ENCODE data around the gene ZMAT3.

ZMAT3 gene

DNA sequence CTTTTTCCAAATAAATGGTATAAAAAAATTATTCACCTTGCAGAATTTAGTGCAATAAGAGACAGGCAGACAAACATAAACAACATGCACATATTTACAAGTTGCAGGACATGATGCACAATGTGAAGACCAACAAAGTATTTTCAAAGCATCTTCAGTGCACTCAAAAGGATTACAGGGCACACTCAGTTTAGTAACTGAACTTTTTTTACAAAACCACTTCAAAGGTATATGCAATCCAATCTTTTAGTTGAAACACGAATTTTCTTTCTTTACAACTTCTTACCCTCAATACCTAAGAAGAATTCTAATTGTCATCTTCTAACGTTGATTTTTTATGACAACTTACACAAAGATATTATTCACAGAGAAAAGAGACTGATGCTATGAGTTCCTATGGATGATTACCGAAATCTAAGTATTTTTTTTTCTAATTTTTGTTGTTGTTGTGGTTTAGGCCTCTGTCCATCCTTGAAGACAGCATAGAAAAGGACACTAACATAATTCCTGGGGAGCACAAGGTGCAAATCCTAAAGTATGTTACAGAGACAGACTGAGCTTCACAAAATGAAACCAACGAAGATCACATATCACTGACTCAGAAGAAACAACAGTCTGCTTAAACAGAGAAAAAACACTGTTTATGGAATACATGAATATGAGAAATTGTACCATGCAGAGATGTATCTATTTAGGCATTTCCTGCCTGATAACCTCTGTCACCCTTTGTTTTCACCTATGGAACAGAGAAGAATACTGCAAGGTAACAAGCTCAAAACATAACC, 50.3 kb downstream of the ZMAT3 start:
- DNase-seq (ENCODE audit: low spot score), result no peak

DNA sequence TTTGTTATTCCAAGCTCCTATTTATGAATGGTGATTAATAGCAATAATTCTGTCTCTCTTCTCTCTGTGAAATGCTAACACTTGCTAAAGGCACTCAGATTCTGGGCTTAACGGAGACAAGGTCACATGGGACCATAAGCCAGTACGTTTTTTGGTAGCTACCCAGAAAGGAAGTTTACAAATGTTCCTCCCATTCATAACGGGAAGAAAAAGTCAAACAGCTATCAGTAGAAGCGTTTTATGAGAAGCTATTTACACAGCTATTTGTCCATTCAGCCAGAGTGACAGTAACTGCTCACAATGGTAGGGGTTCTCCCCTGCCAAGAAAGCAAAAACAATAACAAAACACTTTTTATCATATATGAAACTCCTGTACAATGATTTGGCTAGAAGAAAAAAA, 51.5 kb downstream of the ZMAT3 start:
- no peak for DNase-seq (ENCODE audit: low spot score)

GRCh38 chr3:179018808-179019207, 52.8 kb downstream of the ZMAT3 start:
- DNase-seq (ENCODE audit: low spot score), result no peak

GRCh38 chr3:179016979-179017670, 54.5 kb downstream of the ZMAT3 start:
- DNase-seq (ENCODE audit: low spot score), result no peak

DNA sequence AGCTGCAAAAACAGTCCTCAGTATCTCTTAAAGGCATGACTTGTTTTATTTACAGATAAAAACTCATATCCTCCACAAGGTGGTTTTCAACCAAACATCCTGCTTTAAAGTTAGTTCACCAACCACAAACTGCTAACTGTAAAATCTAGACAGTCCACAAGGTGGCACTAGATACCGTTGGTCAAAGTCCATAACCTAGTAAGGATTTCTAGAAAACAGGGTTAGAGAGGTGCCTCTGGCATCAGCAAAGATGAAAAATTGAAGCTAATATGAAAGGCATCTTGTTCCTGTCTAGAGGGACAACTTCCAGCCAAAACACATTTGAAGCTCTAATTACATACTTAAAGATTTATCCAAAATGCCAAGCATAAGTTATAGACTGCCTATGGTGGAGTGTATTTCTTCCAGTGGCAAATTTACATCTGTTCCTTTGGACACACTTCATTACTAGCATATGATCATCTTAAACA, 56.0 kb downstream of the ZMAT3 start:
- DNase-seq (ENCODE audit: low spot score), result peak; percentile 71

DNA sequence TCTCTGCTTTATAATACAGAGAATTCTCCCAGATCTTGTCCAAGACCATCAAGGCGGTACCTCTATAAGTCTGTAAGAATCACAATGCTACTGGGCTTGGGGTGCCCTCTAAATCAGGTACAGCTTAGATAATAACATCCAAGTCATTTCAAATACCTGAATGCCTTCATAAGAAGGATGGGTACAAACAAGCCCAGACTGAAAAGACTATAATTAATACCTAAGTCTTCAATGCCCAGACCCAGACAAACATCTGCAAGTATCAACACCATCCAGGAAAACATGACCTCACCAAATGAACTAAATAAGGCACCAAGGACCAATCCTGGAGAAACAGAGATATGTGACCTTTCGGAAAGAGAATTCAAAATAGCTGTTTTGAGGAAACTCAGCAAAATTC, 65.9 kb downstream of the ZMAT3 start:
- DNase-seq (ENCODE audit: low spot score), result no peak

DNA sequence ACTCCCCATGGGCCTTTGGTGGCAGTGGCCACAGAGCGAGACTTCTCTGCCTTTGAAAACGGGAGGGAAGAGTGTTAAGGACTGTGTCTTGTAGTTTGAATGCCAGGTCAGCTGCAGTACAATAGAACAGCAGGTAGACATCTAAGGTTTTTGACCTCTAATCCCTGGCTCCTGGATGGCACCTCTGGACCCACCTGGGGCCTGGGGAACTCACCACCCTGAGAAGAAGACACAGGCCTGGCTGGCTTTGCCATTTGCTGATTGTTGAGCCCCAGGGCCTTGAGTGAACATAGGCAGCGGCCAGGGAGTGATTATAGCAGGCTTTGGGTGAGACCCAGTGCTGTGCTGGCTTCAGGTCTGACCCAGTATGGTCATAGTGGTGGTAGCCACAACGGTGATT, 66.4 kb downstream of the ZMAT3 start:
- no peak for DNase-seq (ENCODE audit: low spot score)

DNA sequence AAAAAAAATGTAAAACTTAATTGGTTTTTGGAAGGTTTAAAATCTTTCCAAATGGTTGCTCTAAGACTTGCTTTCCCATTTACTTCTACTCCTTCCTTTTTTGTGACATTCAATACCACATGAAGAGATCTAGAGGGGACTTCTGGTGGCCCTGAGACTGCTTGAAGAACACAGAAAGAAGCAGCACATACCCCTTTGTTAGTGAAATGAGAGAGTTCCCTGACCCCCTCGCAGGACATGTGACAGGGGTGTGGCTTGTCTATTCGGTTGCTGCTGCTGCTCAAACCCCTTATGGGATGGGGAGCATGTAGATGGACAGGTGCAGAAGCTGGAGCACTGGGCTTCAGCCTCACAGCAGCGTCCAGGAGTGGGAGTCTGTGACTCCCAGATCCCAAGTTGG, 71.0 kb downstream of the ZMAT3 start:
- no peak for DNase-seq (ENCODE audit: low spot score)

DNA sequence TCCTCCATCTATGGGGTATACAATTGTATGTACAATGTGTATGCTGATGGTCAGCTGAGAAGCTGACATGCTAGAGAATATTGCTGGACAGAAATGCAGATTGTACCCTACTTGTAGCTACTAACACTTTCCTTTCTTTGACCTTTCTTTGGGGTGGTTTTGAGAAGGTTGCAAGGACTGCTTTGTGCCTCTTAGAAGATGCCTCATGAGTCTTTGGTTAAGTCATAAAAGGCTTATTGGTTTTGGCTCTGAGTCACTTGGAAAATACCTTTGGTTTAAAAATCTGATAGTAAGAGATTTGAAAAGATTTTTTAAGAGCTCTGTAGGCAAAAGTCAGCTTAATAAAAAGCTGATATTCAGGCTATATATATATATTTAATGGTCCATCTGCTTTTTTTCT, 71.5 kb downstream of the ZMAT3 start:
- DNase-seq (ENCODE audit: low spot score), result no peak

GRCh38 chr3:178996399-178996798, 75.2 kb downstream of the ZMAT3 start:
- no peak for DNase-seq (ENCODE audit: low spot score)

GRCh38 chr3:178990293-178990692, 81.3 kb downstream of the ZMAT3 start:
- no peak for DNase-seq (ENCODE audit: low spot score)

GRCh38 chr3:178989821-178990220, 81.8 kb downstream of the ZMAT3 start:
- no peak for DNase-seq (ENCODE audit: low spot score)

- DNase-seq (ENCODE audit: low spot score), result no peak
Observed at GRCh38 chr3:178987745-178988144, 83.9 kb downstream of the ZMAT3 start.

GRCh38 chr3:178986456-178986855, 85.2 kb downstream of the ZMAT3 start:
- DNase-seq (ENCODE audit: low spot score), result no peak

GRCh38 chr3:178982137-178982536, 89.5 kb downstream of the ZMAT3 start:
- no peak for DNase-seq (ENCODE audit: low spot score)

GRCh38 chr3:178975320-178975719, 96.3 kb downstream of the ZMAT3 start:
- no peak for DNase-seq (ENCODE audit: low spot score)

DNA sequence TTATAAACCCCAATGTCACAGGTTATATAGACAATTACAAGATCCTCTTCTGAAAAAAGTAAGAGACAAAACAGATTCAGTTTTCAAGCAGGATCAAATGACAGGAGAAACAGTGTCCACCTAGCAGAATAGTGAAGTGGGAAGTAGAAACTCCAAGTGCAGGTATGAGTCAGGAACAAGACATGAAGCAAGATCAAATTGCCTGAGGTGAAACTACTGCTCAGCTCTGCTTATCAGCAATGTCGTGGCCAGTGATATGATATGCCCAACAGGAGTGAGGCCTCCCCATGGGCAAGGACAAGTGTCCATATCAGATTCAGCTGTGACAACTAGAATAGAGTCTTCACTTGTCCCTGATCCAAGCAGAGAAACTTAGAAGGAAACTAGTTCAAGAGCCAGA, 100.0 kb downstream of the ZMAT3 start:
- no peak for DNase-seq (ENCODE audit: low spot score)

GRCh38 chr3:178969004-178969700, 102.5 kb downstream of the ZMAT3 start:
- no peak for DNase-seq (ENCODE audit: low spot score)

Data from LoVo (cell line).